Keratinocyte (primary cell): ENCODE results near the gene MS4A8. TPM values are rescaled to one million over a fixed set of nuclear protein-coding genes. Genes with fewer than 3 reads are reported as not detected.

Source experiments
- DNase-seq: peaks from one replicate; pipeline ENCODE4 v3.0.0-alpha.2; 2011; ENCODE audit warnings: low read depth, missing footprints, low spot score
- FAIRE-seq: peaks from 2 replicates; lab custom pipeline; 2011; peaks lifted over from hg19 to GRCh38; lab: Jason Lieb, UNC
- H2AFZ ChIP-seq: 2 replicates; pipeline ENCODE4 v1.6.0; 2012; ENCODE audit warnings: low read length, control low read depth, inconsistent platforms; ENCODE audit not compliant: control insufficient read depth
- H3K27ac ChIP-seq: 2 replicates; pipeline ENCODE4 v1.5.1; 2011; ENCODE audit warnings: low read length; ENCODE audit not compliant: control insufficient read depth, insufficient read depth
- H3K27me3 ChIP-seq: 3 replicates; pipeline ENCODE4 v1.6.0; 2011; ENCODE audit warnings: low read length; ENCODE audit not compliant: control insufficient read depth, insufficient read depth; ENCODE audit errors: extremely low read depth
- H3K36me3 ChIP-seq, 2 experiments: 2 replicates in 1 of 2; 3 replicates in 1 of 2; pipeline ENCODE4 v1.5.1; 2011; ENCODE audit warnings: low read length in 2 of 2, mild to moderate bottlenecking in 1 of 2; ENCODE audit not compliant: control insufficient read depth in 2 of 2, insufficient read depth in 2 of 2; ENCODE audit errors: extremely low read depth in 1 of 2
- H3K4me1 ChIP-seq: 3 replicates; pipeline ENCODE4 v1.5.1; 2011; ENCODE audit warnings: low read length; ENCODE audit not compliant: control insufficient read depth, insufficient read depth; ENCODE audit errors: extremely low read depth
- H3K4me2 ChIP-seq: 3 replicates; pipeline ENCODE4 v1.6.0; 2011; ENCODE audit warnings: low read depth, low read length; ENCODE audit not compliant: control insufficient read depth, insufficient read depth; ENCODE audit errors: extremely low read depth
- H3K4me3 ChIP-seq, 3 experiments: fragments of 200-600 bp in 1 of 3; sonication (generic) in 1 of 3; 2 replicates in 2 of 3; 3 replicates in 1 of 3; pipeline ENCODE4 v1.5.1; 2011 to 2016; ENCODE audit warnings: low read length in 3 of 3, mild to moderate bottlenecking in 3 of 3, control low read depth in 2 of 3, inconsistent platforms in 1 of 3, low read depth in 1 of 3, mixed read lengths in 1 of 3, mixed run types in 1 of 3, moderate library complexity in 1 of 3; ENCODE audit not compliant: control insufficient read depth in 2 of 3, insufficient read depth in 2 of 3; ENCODE audit errors: extremely low read depth in 1 of 3
- H3K79me2 ChIP-seq: 2 replicates; pipeline ENCODE4 v1.6.0; 2012; ENCODE audit warnings: low read length; ENCODE audit not compliant: control insufficient read depth, insufficient read depth
- H3K9ac ChIP-seq: 3 replicates; pipeline ENCODE4 v1.6.0; 2011; ENCODE audit warnings: low read length; ENCODE audit not compliant: control insufficient read depth, insufficient read depth; ENCODE audit errors: extremely low read depth
- H3K9me1 ChIP-seq: 3 replicates; pipeline ENCODE4 v1.6.0; 2011; ENCODE audit warnings: low read length; ENCODE audit not compliant: control insufficient read depth, insufficient read depth; ENCODE audit errors: extremely low read depth
- H3K9me3 ChIP-seq: 2 replicates; pipeline ENCODE4 v1.5.1; 2012; ENCODE audit warnings: low read depth, low read length; ENCODE audit not compliant: control insufficient read depth
- H4K20me1 ChIP-seq: 3 replicates; pipeline ENCODE4 v1.6.0; 2011; ENCODE audit warnings: low read length; ENCODE audit not compliant: control insufficient read depth, insufficient read depth; ENCODE audit errors: extremely low read depth
- EZH2 ChIP-seq: IDR thresholded peaks from one replicate; pipeline ENCODE4 v1.6.1; 2012; ENCODE audit warnings: inconsistent platforms, mild to moderate bottlenecking, low read length, moderate library complexity
- dilution Hi-C: fragments of 300-500 bp; cut with MboI; formaldehyde crosslinking; loops from one replicate; pipeline ENCODE4 v1.7.0; 2020; ENCODE audit warnings: low sequenced_read_pairs; ENCODE audit not compliant: extremely low pct_ligation_motif_present
- polyA plus RNA-seq, 5 experiments: library from polyadenylated mRNA; depleted of rRNA in 3 of 5; stranded (reverse) in 3 of 5; stranded (forward) in 1 of 5; unstranded in 1 of 5; fragments of >200 nt; gene quantifications; 1 replicate in 1 of 5; 2 replicates in 3 of 5; 3 replicates in 1 of 5; pipeline versions ENCODE4 v1.2.1 to v1.2.3, GENCODE V29; 2011 to 2012; ENCODE audit warnings: missing spikeins in 2 of 5, low read depth in 1 of 5, low replicate concordance in 1 of 5
- TF ChIP-seq, protein P1 (sequence below), 3 experiments: IDR thresholded peaks in 1 of 3; conservative IDR thresholded peaks in 1 of 3; optimal IDR thresholded peaks in 1 of 3; 2 replicates in 2 of 3; 3 replicates in 1 of 3; pipeline versions ENCODE3 to v1.5.1; 2011; ENCODE audit warnings: low read length in 3 of 3, mild to moderate bottlenecking in 3 of 3, moderate library complexity in 2 of 3, control low read depth in 1 of 3, inconsistent platforms in 1 of 3; ENCODE audit not compliant: insufficient read depth in 2 of 3; ENCODE audit errors: extremely low read depth in 1 of 3

Gene MS4A8
- polyA plus RNA-seq, 1 donor (not counting 4 experiments of a cell fraction or from before 2014, with no cell fraction given): not detected

GRCh38 chr11:60734279-60734678, 34.9 kb downstream of the MS4A8 start:
- no peak for FAIRE-seq
- Histone ChIP-seq H3K27ac (no peak overlapping the region), H3K9me1 (no peaks in the 10 kb centered on the region), H3K36me3 (no peaks in the 10 kb centered on the region), H3K9ac (no peak overlapping the region), H3K9me3 (no peaks in the 10 kb centered on the region), H3K4me1 (no peaks in the 10 kb centered on the region), H3K4me2 (no peak overlapping the region), H2AFZ (no peak overlapping the region), H4K20me1 (no peaks in the 10 kb centered on the region), H3K4me3 (no peak overlapping the region), H3K27me3 (no peaks in the 10 kb centered on the region), H3K79me2 (no peaks in the 10 kb centered on the region)
- TF ChIP-seq, protein P1, sequence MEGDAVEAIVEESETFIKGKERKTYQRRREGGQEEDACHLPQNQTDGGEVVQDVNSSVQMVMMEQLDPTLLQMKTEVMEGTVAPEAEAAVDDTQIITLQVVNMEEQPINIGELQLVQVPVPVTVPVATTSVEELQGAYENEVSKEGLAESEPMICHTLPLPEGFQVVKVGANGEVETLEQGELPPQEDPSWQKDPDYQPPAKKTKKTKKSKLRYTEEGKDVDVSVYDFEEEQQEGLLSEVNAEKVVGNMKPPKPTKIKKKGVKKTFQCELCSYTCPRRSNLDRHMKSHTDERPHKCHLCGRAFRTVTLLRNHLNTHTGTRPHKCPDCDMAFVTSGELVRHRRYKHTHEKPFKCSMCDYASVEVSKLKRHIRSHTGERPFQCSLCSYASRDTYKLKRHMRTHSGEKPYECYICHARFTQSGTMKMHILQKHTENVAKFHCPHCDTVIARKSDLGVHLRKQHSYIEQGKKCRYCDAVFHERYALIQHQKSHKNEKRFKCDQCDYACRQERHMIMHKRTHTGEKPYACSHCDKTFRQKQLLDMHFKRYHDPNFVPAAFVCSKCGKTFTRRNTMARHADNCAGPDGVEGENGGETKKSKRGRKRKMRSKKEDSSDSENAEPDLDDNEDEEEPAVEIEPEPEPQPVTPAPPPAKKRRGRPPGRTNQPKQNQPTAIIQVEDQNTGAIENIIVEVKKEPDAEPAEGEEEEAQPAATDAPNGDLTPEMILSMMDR (optimal IDR thresholded peaks at IDR 0.05 in 1 of 3, IDR thresholded peaks at IDR 0.05 in 1 of 3, conservative IDR thresholded peaks at IDR 0.05 in 1 of 3; ENCODE audit: extremely low read depth in 1 of 3, insufficient read depth in 2 of 3, low read length in 3 of 3): no peak
- TF ChIP-seq EZH2: no peak
- no peak for DNase-seq
- dilution Hi-C loops: no loop called here

DNA sequence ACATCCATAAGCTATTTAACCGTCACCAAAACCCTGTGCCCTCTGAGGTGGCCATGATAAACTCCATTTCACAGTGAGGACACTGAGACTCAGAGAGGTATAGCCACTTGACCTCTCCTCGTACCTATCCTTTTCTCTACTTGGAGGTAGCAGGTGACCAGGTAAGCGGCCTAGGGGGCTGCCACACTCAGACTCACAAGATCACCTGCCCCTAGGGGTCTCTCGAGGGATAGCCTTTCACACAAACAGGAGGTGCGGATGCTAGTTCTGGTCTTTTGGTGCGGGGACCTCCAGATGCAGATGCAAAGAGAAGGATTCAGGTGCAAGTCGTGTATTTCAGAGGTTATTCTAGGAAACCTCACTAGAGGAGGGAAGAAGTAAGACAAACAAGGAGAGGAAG, 39.7 kb downstream of the MS4A8 start:
- no peak overlapping the region for H3K4me3 ChIP-seq
- no peak overlapping the region for H3K4me2 ChIP-seq
- TF ChIP-seq EZH2: no peak
- TF ChIP-seq, protein P1 (optimal IDR thresholded peaks at IDR 0.05 in 1 of 3, IDR thresholded peaks at IDR 0.05 in 1 of 3, conservative IDR thresholded peaks at IDR 0.05 in 1 of 3; ENCODE audit: extremely low read depth in 1 of 3, insufficient read depth in 2 of 3, low read length in 3 of 3): no peak
- no peaks in the 10 kb centered on the region for H3K9me3 ChIP-seq
- H3K79me2 ChIP-seq: no peaks in the 10 kb centered on the region
- FAIRE-seq (no peak), DNase-seq (no peak)
- no peaks in the 10 kb centered on the region for H3K36me3 ChIP-seq
- no peaks in the 10 kb centered on the region for H3K27me3 ChIP-seq
- dilution Hi-C loops: no loop called here
- H3K9ac ChIP-seq: no peak overlapping the region
- no peak overlapping the region for H2AFZ ChIP-seq
- no peak overlapping the region for H3K27ac ChIP-seq
- no peaks in the 10 kb centered on the region for H4K20me1 ChIP-seq
- H3K4me1 ChIP-seq: no peaks in the 10 kb centered on the region
- no peaks in the 10 kb centered on the region for H3K9me1 ChIP-seq
